Neuronal stem cell (in vitro differentiated cells): ENCODE results near the gene MTFMT.
A peak's percentile ranks its signal among the peaks of the same experiment; 100 is the strongest.

ENCODE experiments used
- DNase-seq: peaks from one replicate; pipeline ENCODE4 v3.0.0-alpha.2; 2013; ENCODE audit warnings: low spot score
- H2AFZ ChIP-seq: one replicate; pipeline ENCODE4 v1.6.1; 2013; ENCODE audit warnings: mild to moderate bottlenecking, low read length, inconsistent platforms
- H2AK5ac ChIP-seq: 2 replicates; pipeline ENCODE4 v1.6.1; 2013; ENCODE audit warnings: low read depth, mild to moderate bottlenecking, inconsistent platforms, low read length, moderate library complexity, mixed read lengths
- H2BK120ac ChIP-seq: 2 replicates; pipeline ENCODE4 v1.6.1; 2013; ENCODE audit warnings: low read depth, mild to moderate bottlenecking, inconsistent platforms, low read length, moderate library complexity, mixed read lengths
- H2BK12ac ChIP-seq: one replicate; pipeline ENCODE4 v1.6.1; 2013; ENCODE audit warnings: low read length, inconsistent platforms
- H2BK15ac ChIP-seq: 2 replicates; pipeline ENCODE4 v1.6.1; 2013; ENCODE audit warnings: mild to moderate bottlenecking, low read length, inconsistent platforms, mixed read lengths
- H2BK5ac ChIP-seq: one replicate; pipeline ENCODE4 v1.6.1; 2013; ENCODE audit warnings: inconsistent platforms, mild to moderate bottlenecking, low read length, moderate library complexity
- H3K14ac ChIP-seq: one replicate; pipeline ENCODE4 v1.6.1; 2013; ENCODE audit warnings: low read length, inconsistent platforms
- H3K18ac ChIP-seq: 2 replicates; pipeline ENCODE4 v1.6.1; 2013; ENCODE audit warnings: low read length, inconsistent platforms
- H3K23ac ChIP-seq: 2 replicates; pipeline ENCODE4 v1.6.1; 2013; ENCODE audit warnings: low read depth, mild to moderate bottlenecking, mixed read lengths, low read length, inconsistent platforms; ENCODE audit not compliant: poor library complexity
- H3K27ac ChIP-seq: replicated peaks from 3 replicates; pipeline ENCODE4 v1.5.1; 2013; ENCODE audit warnings: low read length, inconsistent platforms
- H3K27me3 ChIP-seq, 3 experiments: 2 replicates each; pipeline ENCODE4 v1.6.1; 2013; ENCODE audit warnings: low read length in 3 of 3, mild to moderate bottlenecking in 2 of 3, inconsistent platforms in 1 of 3, low read depth in 1 of 3, mixed read lengths in 1 of 3, moderate library complexity in 1 of 3; ENCODE audit not compliant: control insufficient read depth in 3 of 3, insufficient read depth in 3 of 3
- H3K36me3 ChIP-seq, 2 donors: replicated peaks in 1 of 2; 2 replicates each; pipeline ENCODE4 v1.6.1; 2013; ENCODE audit warnings: low read length in 2 of 2; ENCODE audit not compliant: control insufficient read depth in 2 of 2, insufficient read depth in 2 of 2
- H3K4ac ChIP-seq: 2 replicates; pipeline ENCODE4 v1.6.1; 2013; ENCODE audit warnings: inconsistent platforms, mild to moderate bottlenecking, low read length, moderate library complexity
- H3K4me1 ChIP-seq, 2 donors: 1 replicate in 1 of 2; 2 replicates in 1 of 2; pipeline ENCODE4 v1.6.1; 2013; ENCODE audit warnings: low read length in 2 of 2, low read depth in 1 of 2; ENCODE audit not compliant: control insufficient read depth in 2 of 2, insufficient read depth in 1 of 2
- H3K4me2 ChIP-seq: one replicate; pipeline ENCODE4 v1.6.1; 2013; ENCODE audit warnings: mild to moderate bottlenecking, low read length, inconsistent platforms; ENCODE audit not compliant: insufficient read depth, poor library complexity, severe bottlenecking
- H3K4me3 ChIP-seq, 2 donors: 2 replicates each; pipeline ENCODE4 v1.5.1; 2013; ENCODE audit warnings: low read length in 2 of 2, mild to moderate bottlenecking in 2 of 2, inconsistent platforms in 1 of 2, moderate library complexity in 1 of 2
- H3K79me1 ChIP-seq: one replicate; pipeline ENCODE4 v1.6.1; 2013; ENCODE audit warnings: low read depth, mild to moderate bottlenecking, inconsistent platforms, low read length, moderate library complexity
- H3K9ac ChIP-seq: one replicate; pipeline ENCODE4 v1.6.1; 2013; ENCODE audit warnings: mild to moderate bottlenecking, low read depth, low read length, inconsistent platforms; ENCODE audit not compliant: poor library complexity
- H3K9me3 ChIP-seq, 2 donors: replicated peaks in 1 of 2; 2 replicates each; pipeline versions ENCODE3 to v1.6.1; 2013; ENCODE audit warnings: low read length in 2 of 2, mild to moderate bottlenecking in 2 of 2, inconsistent platforms in 1 of 2, low read depth in 1 of 2, mixed read lengths in 1 of 2, moderate library complexity in 1 of 2; ENCODE audit not compliant: control insufficient read depth in 2 of 2, insufficient read depth in 1 of 2
- H4K8ac ChIP-seq: one replicate; pipeline ENCODE4 v1.6.1; 2013; ENCODE audit warnings: low read depth, mild to moderate bottlenecking, inconsistent platforms, low read length, moderate library complexity
- H4K91ac ChIP-seq: one replicate; pipeline ENCODE4 v1.6.1; 2013; ENCODE audit warnings: low read length, low read depth, mild to moderate bottlenecking, inconsistent platforms; ENCODE audit not compliant: poor library complexity
- WGBS, 2 donors: extraction: QIAGEN DNeasy Blood & Tissue Kit; methylation state at CpG; one replicate each; pipeline ENCODE4 v1.1.7; 2013; ENCODE audit warnings: missing lambda C conversion rate in 2 of 2, mixed read lengths in 1 of 2; ENCODE audit not compliant: insufficient read length in 2 of 2, insufficient replicate concordance in 1 of 2; ENCODE audit errors: extremely low coverage in 2 of 2; 5-methylcytosine and 5-hydroxymethylcytosine counted together

Gene MTFMT

GRCh38 chr15:64989416-64990167 is 39.8 kb downstream of the MTFMT start, which contains the start of gene SPG21:
TSS of gene SPG21 (minus strand) at chr15:64989914. CDS start at chr15:64983569, 6,345 bp downstream.
- peak within 1 kb of the TSS; percentile 96 for H3K18ac ChIP-seq
- H3K9me3 ChIP-seq: no peaks in the 10 kb centered on the region
- peak within 1 kb of the TSS; percentile 95 for H3K23ac ChIP-seq
- H3K27ac ChIP-seq: peak within 1 kb of the TSS; percentile 79
- H3K4me3 ChIP-seq: peak within 1 kb of the TSS; percentile 94 to 95
- peaks cover 3 to 4% of the 10 kb centered on the region in 2 donors for H3K4me1 ChIP-seq
- H2BK120ac ChIP-seq: peak within 1 kb of the TSS; percentile 72
- peak within 1 kb of the TSS; percentile 89 for H3K4me2 ChIP-seq
- H3K36me3 ChIP-seq: peaks cover 0 to 10% of the 10 kb centered on the region in 2 donors
- no peak within 1 kb of the TSS for H2BK12ac ChIP-seq
- peak within 1 kb of the TSS; percentile 95 for H3K9ac ChIP-seq
- DNase-seq: peak; percentile 85
- peak within 1 kb of the TSS; percentile 72 for H4K91ac ChIP-seq
- H2AK5ac ChIP-seq: no peak within 1 kb of the TSS
- H2BK5ac ChIP-seq: peak within 1 kb of the TSS; percentile 94
- no CpG with 5 or more reads among the region's 75 CpGs for WGBS, 2 donors
- H4K8ac ChIP-seq: no peak within 1 kb of the TSS
- no peaks in the 10 kb centered on the region for H3K27me3 ChIP-seq
- H2BK15ac ChIP-seq: peak within 1 kb of the TSS; percentile 91
- H3K4ac ChIP-seq: peak within 1 kb of the TSS; percentile 84
- H2AFZ ChIP-seq: peak within 1 kb of the TSS; percentile 96
- H3K79me1 ChIP-seq: peaks cover 3% of the 10 kb centered on the region
- H3K14ac ChIP-seq: peak within 1 kb of the TSS; percentile 94

GRCh38 chr15:64987136-64987535 is 42.3 kb downstream of the MTFMT start:
- no peak overlapping the region for H2AFZ ChIP-seq
- H3K18ac ChIP-seq: no peak overlapping the region
- H3K9me3 ChIP-seq: no peaks in the 10 kb centered on the region
- no CpG with 5 or more reads among the region's 3 CpGs for WGBS, 2 donors
- H2AK5ac ChIP-seq: no peak overlapping the region
- H4K91ac ChIP-seq: no peak overlapping the region
- H3K4me3 ChIP-seq: no peak overlapping the region
- H4K8ac ChIP-seq: no peak overlapping the region
- H3K27ac ChIP-seq: no peak overlapping the region
- no peak overlapping the region for H3K14ac ChIP-seq
- peaks cover 3 to 4% of the 10 kb centered on the region in 2 donors for H3K4me1 ChIP-seq
- no peak overlapping the region for H2BK12ac ChIP-seq
- H3K27me3 ChIP-seq: no peaks in the 10 kb centered on the region
- H3K4me2 ChIP-seq: no peak overlapping the region
- no peak for DNase-seq
- no peak overlapping the region for H3K9ac ChIP-seq
- peaks cover 0 to 29% of the 10 kb centered on the region in 2 donors for H3K36me3 ChIP-seq
- no peak overlapping the region for H3K23ac ChIP-seq
- no peak overlapping the region for H2BK15ac ChIP-seq
- peaks cover 3% of the 10 kb centered on the region for H3K79me1 ChIP-seq
- H2BK5ac ChIP-seq: no peak overlapping the region
- no peak overlapping the region for H3K4ac ChIP-seq
- H2BK120ac ChIP-seq: no peak overlapping the region

- H3K14ac ChIP-seq: no peak overlapping the region
- H2BK5ac ChIP-seq: no peak overlapping the region
- H3K27ac ChIP-seq: no peak overlapping the region
Measured at GRCh38 chr15:64985366-64986033, 43.9 kb downstream of the MTFMT start.

GRCh38 chr15:64982472-64982871 is 47.0 kb downstream of the MTFMT start:
- no peak overlapping the region for H3K4ac ChIP-seq
- no peaks in the 10 kb centered on the region for H3K79me1 ChIP-seq
- DNase-seq: no peak
- no peak overlapping the region for H2BK15ac ChIP-seq
- H3K18ac ChIP-seq: no peak overlapping the region
- H3K4me3 ChIP-seq: no peak overlapping the region
- H3K9me3 ChIP-seq: no peaks in the 10 kb centered on the region
- no peak overlapping the region for H3K9ac ChIP-seq
- H3K4me2 ChIP-seq: no peak overlapping the region
- peaks cover 0 to 60% of the 10 kb centered on the region in 2 donors for H3K36me3 ChIP-seq
- no CpG with 5 or more reads among the region's 1 CpG for WGBS, 2 donors
- H4K8ac ChIP-seq: no peak overlapping the region
- H3K23ac ChIP-seq: no peak overlapping the region
- H4K91ac ChIP-seq: no peak overlapping the region
- no peak overlapping the region for H2AFZ ChIP-seq
- no peak overlapping the region for H3K14ac ChIP-seq
- H2BK5ac ChIP-seq: no peak overlapping the region
- no peak overlapping the region for H2AK5ac ChIP-seq
- no peak overlapping the region for H3K27ac ChIP-seq
- H3K4me1 ChIP-seq: peaks cover 5 to 10% of the 10 kb centered on the region in 2 donors
- H3K27me3 ChIP-seq: no peaks in the 10 kb centered on the region
- H2BK12ac ChIP-seq: no peak overlapping the region
- H2BK120ac ChIP-seq: no peak overlapping the region

More at GRCh38 chr15:64985366-64986033, 43.9 kb downstream of the MTFMT start:
- Histone ChIP-seq H4K91ac (no peak overlapping the region), H2BK15ac (no peak overlapping the region), H3K79me1 (peaks cover 3% of the 10 kb centered on the region), H3K4me1 (peaks cover 1 to 3% of the 10 kb centered on the region in 2 donors), H3K9ac (no peak overlapping the region), H4K8ac (no peak overlapping the region), H2BK120ac (no peak overlapping the region), H3K9me3 (no peaks in the 10 kb centered on the region), H3K18ac (no peak overlapping the region), H2AFZ (no peak overlapping the region), H3K4ac (no peak overlapping the region), H2AK5ac (no peak overlapping the region), H2BK12ac (no peak overlapping the region), H3K36me3 (peaks cover 0 to 37% of the 10 kb centered on the region in 2 donors), H3K4me3 (no peak overlapping the region), H3K27me3 (no peaks in the 10 kb centered on the region), H3K23ac (no peak overlapping the region), H3K4me2 (no peak overlapping the region)
- no CpG with 5 or more reads among the region's 9 CpGs for WGBS, 2 donors
- no peak for DNase-seq
